Measurements from ENCODE around the gene SORCS2. TPM values are rescaled to one million over a fixed set of nuclear protein-coding genes. Genes with fewer than 3 reads are reported as not detected.

Gene SORCS2
- total and polyA plus RNA-seq, 2 of the 13 experiments (the other 11 are each of a cell fraction or from before 2014, with no cell fraction given): 0.82 to 1.0 TPM

DNA sequence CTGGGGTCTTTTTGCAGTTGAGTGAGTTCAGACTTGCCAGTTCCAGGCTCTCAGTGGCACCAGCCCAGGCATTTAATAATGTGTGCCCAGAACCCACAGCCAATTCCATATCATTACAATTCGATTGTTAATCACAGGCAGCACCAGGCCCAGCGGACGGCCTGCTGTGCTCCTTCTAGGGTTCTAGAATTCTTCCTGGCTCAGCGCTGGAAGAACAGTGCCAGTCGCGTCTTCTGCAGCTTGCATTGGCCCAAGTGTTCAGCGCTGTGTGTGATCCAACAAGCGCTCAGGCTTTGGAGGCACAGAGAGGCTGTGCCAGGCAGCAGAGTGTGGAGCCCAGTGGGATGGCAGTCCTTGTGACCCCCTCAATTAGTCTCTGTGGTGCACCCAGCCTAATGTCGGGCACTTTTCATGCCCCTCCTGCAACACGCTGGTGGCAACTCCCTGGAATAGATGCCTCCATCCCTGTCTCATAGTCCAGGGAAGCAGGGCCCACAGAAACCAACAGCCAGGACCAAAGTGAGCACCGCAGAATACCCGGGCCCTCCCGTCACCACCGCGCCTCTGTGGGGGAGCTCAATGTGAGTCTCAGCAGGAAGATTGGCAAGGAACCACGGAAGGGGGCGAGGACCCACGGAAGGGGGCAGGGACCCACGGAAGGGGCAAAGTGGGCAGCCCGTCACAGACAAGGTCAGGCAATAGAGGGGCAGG is 554.2 kb downstream of the SORCS2 start (continued):
- TF ChIP-seq, protein P1, sequence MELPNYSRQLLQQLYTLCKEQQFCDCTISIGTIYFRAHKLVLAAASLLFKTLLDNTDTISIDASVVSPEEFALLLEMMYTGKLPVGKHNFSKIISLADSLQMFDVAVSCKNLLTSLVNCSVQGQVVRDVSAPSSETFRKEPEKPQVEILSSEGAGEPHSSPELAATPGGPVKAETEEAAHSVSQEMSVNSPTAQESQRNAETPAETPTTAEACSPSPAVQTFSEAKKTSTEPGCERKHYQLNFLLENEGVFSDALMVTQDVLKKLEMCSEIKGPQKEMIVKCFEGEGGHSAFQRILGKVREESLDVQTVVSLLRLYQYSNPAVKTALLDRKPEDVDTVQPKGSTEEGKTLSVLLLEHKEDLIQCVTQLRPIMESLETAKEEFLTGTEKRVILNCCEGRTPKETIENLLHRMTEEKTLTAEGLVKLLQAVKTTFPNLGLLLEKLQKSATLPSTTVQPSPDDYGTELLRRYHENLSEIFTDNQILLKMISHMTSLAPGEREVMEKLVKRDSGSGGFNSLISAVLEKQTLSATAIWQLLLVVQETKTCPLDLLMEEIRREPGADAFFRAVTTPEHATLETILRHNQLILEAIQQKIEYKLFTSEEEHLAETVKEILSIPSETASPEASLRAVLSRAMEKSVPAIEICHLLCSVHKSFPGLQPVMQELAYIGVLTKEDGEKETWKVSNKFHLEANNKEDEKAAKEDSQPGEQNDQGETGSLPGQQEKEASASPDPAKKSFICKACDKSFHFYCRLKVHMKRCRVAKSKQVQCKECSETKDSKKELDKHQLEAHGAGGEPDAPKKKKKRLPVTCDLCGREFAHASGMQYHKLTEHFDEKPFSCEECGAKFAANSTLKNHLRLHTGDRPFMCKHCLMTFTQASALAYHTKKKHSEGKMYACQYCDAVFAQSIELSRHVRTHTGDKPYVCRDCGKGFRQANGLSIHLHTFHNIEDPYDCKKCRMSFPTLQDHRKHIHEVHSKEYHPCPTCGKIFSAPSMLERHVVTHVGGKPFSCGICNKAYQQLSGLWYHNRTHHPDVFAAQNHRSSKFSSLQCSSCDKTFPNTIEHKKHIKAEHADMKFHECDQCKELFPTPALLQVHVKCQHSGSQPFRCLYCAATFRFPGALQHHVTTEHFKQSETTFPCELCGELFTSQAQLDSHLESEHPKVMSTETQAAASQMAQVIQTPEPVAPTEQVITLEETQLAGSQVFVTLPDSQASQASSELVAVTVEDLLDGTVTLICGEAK (IDR thresholded peaks at IDR 0.05): no peak
- TF ChIP-seq, protein P1 (CRISPR knock-in tag; IDR thresholded peaks at IDR 0.05): no peak
- TF ChIP-seq CCAR2 (optimal IDR thresholded peaks at IDR 0.05; ENCODE audit: low read depth, low read length) (no peak), ZNF674 (CRISPR knock-in tag; IDR thresholded peaks at IDR 0.05; ENCODE audit: low read depth) (no peak), ZFP36L1 (CRISPR knock-in tag; IDR thresholded peaks at IDR 0.05) (no peak), HMG20B (CRISPR knock-in tag; conservative IDR thresholded peaks at IDR 0.05) (no peak), ADNP (CRISPR knock-in tag; IDR thresholded peaks at IDR 0.05) (no peak), MIXL1 (CRISPR knock-in tag; IDR thresholded peaks at IDR 0.05) (no peak), ZNF253 (CRISPR knock-in tag; IDR thresholded peaks at IDR 0.05; ENCODE audit: borderline replicate concordance) (no peak), GABPA (IDR thresholded peaks at IDR 0.05; ENCODE audit: low read depth, low read length) (no peak), GABPA (CRISPR knock-in tag; IDR thresholded peaks at IDR 0.05; ENCODE audit: low read depth) (no peak), RBM39 (IDR thresholded peaks at IDR 0.05; ENCODE audit: low read depth, low read length, poor library complexity, severe bottlenecking) (no peak)
